Esophagus muscularis mucosa (tissue), 4 donors: ENCODE results near the gene NDRG3. TPM values are rescaled to one million over a fixed set of nuclear protein-coding genes. Genes with fewer than 3 reads are reported as not detected.

Experiments
- DNase-seq: peaks from one replicate; pipeline ENCODE4 v3.0.0-alpha.2; 2017; ENCODE audit errors: extremely low spot score
- H3K27ac ChIP-seq, 4 donors: fragments of 200-600 bp; sonication (generic); replicated peaks in 1 of 4; 1 replicate in 3 of 4; 2 replicates in 1 of 4; pipeline ENCODE4 v1.5.1; 2016 to 2019; ENCODE audit warnings: mild to moderate bottlenecking in 1 of 4
- H3K27me3 ChIP-seq, 4 donors: fragments of 200-600 bp; sonication (generic); one replicate each; pipeline versions ENCODE4 v1.5.1 to v1.6.0; 2016 to 2019
- H3K36me3 ChIP-seq, 4 donors: fragments of 200-600 bp; sonication (generic); one replicate each; pipeline ENCODE4 v1.5.1; 2016 to 2019
- H3K4me1 ChIP-seq, 4 donors: fragments of 200-600 bp; sonication (generic); one replicate each; pipeline ENCODE4 v1.5.1; 2016 to 2019
- H3K4me3 ChIP-seq, 4 donors: fragments of 200-600 bp; sonication (generic); 1 replicate in 2 of 4; 2 replicates in 2 of 4; pipeline ENCODE4 v1.5.1; 2016 to 2019; ENCODE audit warnings: mild to moderate bottlenecking in 4 of 4, moderate library complexity in 1 of 4
- H3K9me3 ChIP-seq, 4 donors: fragments of 200-600 bp; sonication (generic); 1 replicate in 3 of 4; 2 replicates in 1 of 4; pipeline ENCODE4 v1.5.1; 2016 to 2019
- EP300 ChIP-seq: sonication (generic); formaldehyde crosslinking; IDR thresholded peaks from one replicate; pipeline ENCODE4 v1.6.1; 2017; ENCODE audit warnings: antibody characterized with exemption
- POLR2A ChIP-seq: fragments of 450-650 bp; IDR thresholded peaks from one replicate; pipeline ENCODE4 v1.6.1; 2017; ENCODE audit warnings: antibody characterized with exemption, moderate library complexity, mild to moderate bottlenecking, low read depth
- POLR2AphosphoS5 ChIP-seq, 2 donors: sonication (generic); formaldehyde crosslinking; IDR thresholded peaks; one replicate each; pipeline ENCODE4 v1.6.1; 2017; ENCODE audit warnings: antibody characterized with exemption in 2 of 2
- WGBS: methylation state at CpG from one replicate; pipeline ENCODE4 v1.1.5; 2018; 5-methylcytosine and 5-hydroxymethylcytosine counted together
- intact Hi-C: fragments of 100-400 bp; cut with DNase I; formaldehyde crosslinking; loops from one replicate; pipeline ENCODE4 v1.15.1; 2023
- total RNA-seq, 4 donors: library from RNA; depleted of rRNA; stranded (reverse); fragments of >200 nt; gene quantifications; one replicate each; pipeline versions ENCODE4 v1.1.0 to v1.2.1, GENCODE V29; 2016
- TF ChIP-seq, protein P1 (sequence below), 3 experiments: fragments of 200-600 bp in 2 of 3; fragments of 450-650 bp in 1 of 3; sonication (generic) in 2 of 3; IDR thresholded peaks; one replicate each; pipeline ENCODE4 v1.5.1; 2017 to 2019; ENCODE audit warnings: antibody characterized with exemption in 3 of 3, mild to moderate bottlenecking in 2 of 3, moderate library complexity in 1 of 3

The NDRG3 gene
- total RNA-seq, 4 donors from 2014 or later: 17.1 to 22.8 (median 22.3) TPM

GRCh38 chr20:36629719-36630681 is 115.9 kb downstream of the NDRG3 start:
- intact Hi-C loops: no loop called here
- Histone ChIP-seq H3K36me3 (no peaks in the 10 kb centered on the region), H3K27me3 (no peaks in the 10 kb centered on the region), H3K4me3 (no peak overlapping the region), H3K27ac (no peak overlapping the region), H3K4me1 (no peaks in the 10 kb centered on the region), H3K9me3 (no peaks in the 10 kb centered on the region)
- no peak for DNase-seq
- WGBS: 73% methylated on average over 15 of the region's 15 CpGs
- TF ChIP-seq POLR2A (no peak), EP300 (no peak), POLR2AphosphoS5 (IDR thresholded peaks at IDR 0.05) (no peak)
- TF ChIP-seq, protein P1, sequence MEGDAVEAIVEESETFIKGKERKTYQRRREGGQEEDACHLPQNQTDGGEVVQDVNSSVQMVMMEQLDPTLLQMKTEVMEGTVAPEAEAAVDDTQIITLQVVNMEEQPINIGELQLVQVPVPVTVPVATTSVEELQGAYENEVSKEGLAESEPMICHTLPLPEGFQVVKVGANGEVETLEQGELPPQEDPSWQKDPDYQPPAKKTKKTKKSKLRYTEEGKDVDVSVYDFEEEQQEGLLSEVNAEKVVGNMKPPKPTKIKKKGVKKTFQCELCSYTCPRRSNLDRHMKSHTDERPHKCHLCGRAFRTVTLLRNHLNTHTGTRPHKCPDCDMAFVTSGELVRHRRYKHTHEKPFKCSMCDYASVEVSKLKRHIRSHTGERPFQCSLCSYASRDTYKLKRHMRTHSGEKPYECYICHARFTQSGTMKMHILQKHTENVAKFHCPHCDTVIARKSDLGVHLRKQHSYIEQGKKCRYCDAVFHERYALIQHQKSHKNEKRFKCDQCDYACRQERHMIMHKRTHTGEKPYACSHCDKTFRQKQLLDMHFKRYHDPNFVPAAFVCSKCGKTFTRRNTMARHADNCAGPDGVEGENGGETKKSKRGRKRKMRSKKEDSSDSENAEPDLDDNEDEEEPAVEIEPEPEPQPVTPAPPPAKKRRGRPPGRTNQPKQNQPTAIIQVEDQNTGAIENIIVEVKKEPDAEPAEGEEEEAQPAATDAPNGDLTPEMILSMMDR (IDR thresholded peaks at IDR 0.05): no peak

DNA sequence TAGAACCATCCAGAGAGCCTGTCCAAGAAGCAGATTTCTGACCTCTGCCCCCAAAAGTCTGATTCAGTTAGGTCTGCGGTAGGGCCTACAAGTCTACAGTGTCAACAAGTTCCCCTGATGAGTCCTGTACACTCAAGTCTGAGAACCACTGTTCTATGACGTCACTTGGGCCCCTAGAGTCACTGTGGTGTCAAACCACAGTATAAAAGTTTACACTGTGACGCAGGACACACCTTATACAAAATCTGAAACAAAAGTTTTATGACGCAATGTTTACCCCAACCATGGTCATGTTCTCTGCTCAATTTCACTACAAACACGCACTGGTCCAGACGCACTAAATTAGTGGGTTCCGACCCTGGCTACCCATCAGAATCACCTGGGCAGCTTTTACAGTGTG is 117.8 kb downstream of the NDRG3 start:
- no peak for TF ChIP-seq POLR2AphosphoS5 (IDR thresholded peaks at IDR 0.05)
- TF ChIP-seq POLR2A: no peak
- TF ChIP-seq, protein P1 (IDR thresholded peaks at IDR 0.05): no peak
- no peak for TF ChIP-seq EP300
- H3K27me3 ChIP-seq: no peaks in the 10 kb centered on the region
- no peak overlapping the region for H3K4me3 ChIP-seq
- no peaks in the 10 kb centered on the region for H3K4me1 ChIP-seq
- no peak overlapping the region for H3K27ac ChIP-seq
- H3K9me3 ChIP-seq: no peaks in the 10 kb centered on the region
- no peak for DNase-seq
- intact Hi-C loops: no loop called here
- no peaks in the 10 kb centered on the region for H3K36me3 ChIP-seq
- 86% methylated on average over 7 of the region's 7 CpGs for WGBS

DNA sequence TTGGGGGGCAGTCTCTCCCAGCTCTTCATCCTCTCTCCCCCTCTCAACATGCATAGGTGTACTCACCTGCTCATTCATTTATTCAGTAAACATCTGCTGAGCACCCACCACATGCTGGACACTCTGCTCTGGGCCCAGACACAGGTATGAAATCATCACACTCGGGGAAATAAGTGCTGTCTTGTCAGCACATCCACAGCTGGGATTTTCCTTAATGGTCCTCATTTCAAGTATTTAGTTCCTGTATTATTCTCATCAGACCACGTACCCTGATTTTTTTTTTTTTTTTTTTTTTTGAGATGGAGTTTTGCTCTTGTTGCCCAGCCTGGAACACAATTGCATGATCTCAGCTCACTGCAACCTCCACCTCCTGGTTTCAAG is 121.0 kb downstream of the NDRG3 start:
- Histone ChIP-seq H3K27ac (no peak overlapping the region), H3K9me3 (no peaks in the 10 kb centered on the region), H3K36me3 (no peaks in the 10 kb centered on the region), H3K4me1 (no peaks in the 10 kb centered on the region), H3K27me3 (no peaks in the 10 kb centered on the region), H3K4me3 (no peak overlapping the region)
- DNase-seq: no peak
- TF ChIP-seq, protein P1 (IDR thresholded peaks at IDR 0.05): no peak
- no peak for TF ChIP-seq POLR2AphosphoS5 (IDR thresholded peaks at IDR 0.05)
- no peak for TF ChIP-seq POLR2A
- TF ChIP-seq EP300: no peak
- 63% methylated on average over 2 of the region's 2 CpGs for WGBS
- intact Hi-C loops: no loop called here

DNA sequence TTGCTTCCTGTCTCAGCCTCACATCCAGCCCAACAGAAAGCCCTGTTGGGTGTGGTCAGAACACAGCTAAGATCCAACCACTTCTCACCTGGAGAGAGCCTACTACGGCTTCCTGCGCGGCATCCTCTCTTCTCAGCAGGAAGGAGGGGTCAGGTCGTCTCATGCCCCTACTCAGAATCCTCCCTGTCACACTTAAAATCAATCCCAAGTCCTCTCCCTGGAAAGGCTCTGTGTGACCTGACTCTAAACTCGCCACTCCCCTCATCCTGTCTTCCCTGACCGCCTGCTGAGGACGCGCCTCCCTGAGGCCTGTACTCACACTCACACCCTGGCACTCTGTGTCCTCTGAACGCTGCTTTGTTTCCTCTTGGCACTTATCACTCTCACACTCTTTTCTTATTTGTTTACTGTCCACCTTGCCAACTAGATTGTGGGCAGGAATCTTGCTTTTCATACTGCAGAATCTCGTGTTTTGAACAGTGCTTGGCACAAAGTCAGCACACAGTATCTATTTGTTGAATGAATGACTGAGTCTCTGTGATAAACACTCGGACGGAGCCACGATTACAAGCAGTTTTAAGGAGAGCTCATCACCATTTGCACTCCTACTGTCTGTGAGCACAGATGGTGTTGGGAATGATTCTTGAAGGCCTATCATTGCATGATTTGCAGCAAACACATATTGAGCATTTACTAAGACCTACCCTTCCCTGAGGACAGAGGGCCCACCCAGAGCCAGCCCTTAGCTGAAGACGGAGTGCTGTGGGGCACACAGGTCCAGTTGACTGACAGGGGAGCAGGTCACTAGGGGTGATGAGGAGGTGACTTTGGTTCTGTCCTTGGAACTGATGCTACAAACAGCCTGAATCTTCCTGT is 121.6 kb downstream of the NDRG3 start:
- Histone ChIP-seq H3K4me3 (no peak overlapping the region), H3K4me1 (no peaks in the 10 kb centered on the region), H3K27ac (no peak overlapping the region), H3K27me3 (no peaks in the 10 kb centered on the region), H3K36me3 (no peaks in the 10 kb centered on the region), H3K9me3 (no peaks in the 10 kb centered on the region)
- DNase-seq: no peak
- intact Hi-C loops: no loop called here
- TF ChIP-seq EP300: no peak
- TF ChIP-seq, protein P1 (IDR thresholded peaks at IDR 0.05): no peak
- TF ChIP-seq POLR2A: no peak
- TF ChIP-seq POLR2AphosphoS5 (IDR thresholded peaks at IDR 0.05): no peak
- WGBS: 72% methylated on average over 14 of the region's 14 CpGs
